ENCODE data around the gene GATA6.
A peak's percentile ranks its signal among the peaks of the same experiment; 100 is the strongest.

The GATA6 gene

GRCh38 chr18:22166069-22166950 is 3.1 kb upstream of the GATA6 start:
- Histone ChIP-seq H3K4me1 (ENCODE audit: control insufficient read depth, insufficient read depth, low read length) (peaks cover 26% of the 10 kb centered on the region), H3K9ac (ENCODE audit: low read length in 2 of 2) (no peak overlapping the region), H3K36me3 (ENCODE audit: control insufficient read depth in 2 of 2, insufficient read depth in 2 of 2, low read length in 2 of 2) (no peaks in the 10 kb centered on the region), H3K9me3 (ENCODE audit: control insufficient read depth in 2 of 2, low read length in 2 of 2) (no peaks in the 10 kb centered on the region), H3K4me3 (ENCODE audit: low read length in 2 of 2) (no peak overlapping the region), H3K27me3 (ENCODE audit: control insufficient read depth in 1 of 2, insufficient read depth in 2 of 2, low read length in 2 of 2) (peaks cover 56 to 81% of the 10 kb centered on the region in 2 donors), H3K27ac (ENCODE audit: low read length) (no peak overlapping the region)

- no peak overlapping the region for H3K9ac ChIP-seq (ENCODE audit: low read length in 2 of 2)
- H3K4me3 ChIP-seq (ENCODE audit: low read length in 2 of 2) = no peak overlapping the region
- peaks cover 54 to 83% of the 10 kb centered on the region in 2 donors for H3K27me3 ChIP-seq (ENCODE audit: control insufficient read depth in 1 of 2, insufficient read depth in 2 of 2, low read length in 2 of 2)
- H3K4me1 ChIP-seq (ENCODE audit: control insufficient read depth, insufficient read depth, low read length) = peaks cover 31% of the 10 kb centered on the region
- H3K36me3 ChIP-seq (ENCODE audit: control insufficient read depth in 2 of 2, insufficient read depth in 2 of 2, low read length in 2 of 2) = no peaks in the 10 kb centered on the region
- no peak overlapping the region for H3K27ac ChIP-seq (ENCODE audit: low read length)
- no peaks in the 10 kb centered on the region for H3K9me3 ChIP-seq (ENCODE audit: control insufficient read depth in 2 of 2, low read length in 2 of 2)
Measured at GRCh38 chr18:22167091-22167470, 2.3 kb upstream of the GATA6 start.

- Histone ChIP-seq H3K27ac (ENCODE audit: low read length) (no peak overlapping the region), H3K9me3 (ENCODE audit: control insufficient read depth in 2 of 2, low read length in 2 of 2) (no peaks in the 10 kb centered on the region), H3K4me1 (ENCODE audit: control insufficient read depth, insufficient read depth, low read length) (peaks cover 32% of the 10 kb centered on the region), H3K27me3 (ENCODE audit: control insufficient read depth in 1 of 2, insufficient read depth in 2 of 2, low read length in 2 of 2) (peaks cover 56 to 87% of the 10 kb centered on the region in 2 donors), H3K9ac (ENCODE audit: low read length in 2 of 2) (no peak overlapping the region), H3K36me3 (ENCODE audit: control insufficient read depth in 2 of 2, insufficient read depth in 2 of 2, low read length in 2 of 2) (no peaks in the 10 kb centered on the region), H3K4me3 (ENCODE audit: low read length in 2 of 2) (peak overlapping the region in 1 of 2 donors; percentile 15)
Measured at GRCh38 chr18:22167471-22168241, 1.7 kb upstream of the GATA6 start.

- H3K27ac ChIP-seq (ENCODE audit: low read length) = no peak overlapping the region
- H3K4me3 ChIP-seq (ENCODE audit: low read length in 2 of 2) = peak overlapping the region; percentile 84 to 91
Measured at GRCh38 chr18:22168360-22168921, 948 bp upstream of the GATA6 start.

GRCh38 chr18:22169889-22170420 is 566 bp downstream of the GATA6 start:
- Histone ChIP-seq H3K27ac (ENCODE audit: low read length) (peak overlapping the region; percentile 70), H3K9me3 (ENCODE audit: control insufficient read depth in 2 of 2, low read length in 2 of 2) (no peaks in the 10 kb centered on the region), H3K4me1 (ENCODE audit: control insufficient read depth, insufficient read depth, low read length) (peaks cover 32% of the 10 kb centered on the region), H3K9ac (ENCODE audit: low read length in 2 of 2) (peak overlapping the region; percentile 57 to 62), H3K27me3 (ENCODE audit: control insufficient read depth in 1 of 2, insufficient read depth in 2 of 2, low read length in 2 of 2) (peaks cover 42 to 75% of the 10 kb centered on the region in 2 donors), H3K36me3 (ENCODE audit: control insufficient read depth in 2 of 2, insufficient read depth in 2 of 2, low read length in 2 of 2) (no peaks in the 10 kb centered on the region), H3K4me3 (ENCODE audit: low read length in 2 of 2) (peak overlapping the region; percentile 84 to 91)

More at GRCh38 chr18:22168360-22168921, 948 bp upstream of the GATA6 start:
- Histone ChIP-seq H3K4me1 (ENCODE audit: control insufficient read depth, insufficient read depth, low read length) (peaks cover 32% of the 10 kb centered on the region), H3K9me3 (ENCODE audit: control insufficient read depth in 2 of 2, low read length in 2 of 2) (no peaks in the 10 kb centered on the region), H3K27me3 (ENCODE audit: control insufficient read depth in 1 of 2, insufficient read depth in 2 of 2, low read length in 2 of 2) (peaks cover 53 to 82% of the 10 kb centered on the region in 2 donors), H3K36me3 (ENCODE audit: control insufficient read depth in 2 of 2, insufficient read depth in 2 of 2, low read length in 2 of 2) (no peaks in the 10 kb centered on the region), H3K9ac (ENCODE audit: low read length in 2 of 2) (no peak overlapping the region)

GRCh38 chr18:22170421-22171257 is 1.2 kb downstream of the GATA6 start:
- Histone ChIP-seq H3K36me3 (ENCODE audit: control insufficient read depth in 2 of 2, insufficient read depth in 2 of 2, low read length in 2 of 2) (no peaks in the 10 kb centered on the region), H3K9me3 (ENCODE audit: control insufficient read depth in 2 of 2, low read length in 2 of 2) (no peaks in the 10 kb centered on the region), H3K9ac (ENCODE audit: low read length in 2 of 2) (peak overlapping the region; percentile 57 to 62), H3K4me3 (ENCODE audit: low read length in 2 of 2) (peak overlapping the region; percentile 84 to 91), H3K27ac (ENCODE audit: low read length) (peak overlapping the region; percentile 70), H3K27me3 (ENCODE audit: control insufficient read depth in 1 of 2, insufficient read depth in 2 of 2, low read length in 2 of 2) (peaks cover 42 to 73% of the 10 kb centered on the region in 2 donors), H3K4me1 (ENCODE audit: control insufficient read depth, insufficient read depth, low read length) (peaks cover 30% of the 10 kb centered on the region)

- peak overlapping the region; percentile 84 to 91 for H3K4me3 ChIP-seq (ENCODE audit: low read length in 2 of 2)
- H3K27me3 ChIP-seq (ENCODE audit: control insufficient read depth in 1 of 2, insufficient read depth in 2 of 2, low read length in 2 of 2) = peaks cover 37 to 68% of the 10 kb centered on the region in 2 donors
- no peak overlapping the region for H3K9ac ChIP-seq (ENCODE audit: low read length in 2 of 2)
- peaks cover 30% of the 10 kb centered on the region for H3K4me1 ChIP-seq (ENCODE audit: control insufficient read depth, insufficient read depth, low read length)
- H3K9me3 ChIP-seq (ENCODE audit: control insufficient read depth in 2 of 2, low read length in 2 of 2) = no peaks in the 10 kb centered on the region
- peak overlapping the region; percentile 70 for H3K27ac ChIP-seq (ENCODE audit: low read length)
- H3K36me3 ChIP-seq (ENCODE audit: control insufficient read depth in 2 of 2, insufficient read depth in 2 of 2, low read length in 2 of 2) = no peaks in the 10 kb centered on the region
Measured at GRCh38 chr18:22171258-22172119, 2.1 kb downstream of the GATA6 start.

- peaks cover 32 to 68% of the 10 kb centered on the region in 2 donors for H3K27me3 ChIP-seq (ENCODE audit: control insufficient read depth in 1 of 2, insufficient read depth in 2 of 2, low read length in 2 of 2)
- no peaks in the 10 kb centered on the region for H3K9me3 ChIP-seq (ENCODE audit: control insufficient read depth in 2 of 2, low read length in 2 of 2)
- no peak overlapping the region for H3K9ac ChIP-seq (ENCODE audit: low read length in 2 of 2)
- no peaks in the 10 kb centered on the region for H3K36me3 ChIP-seq (ENCODE audit: control insufficient read depth in 2 of 2, insufficient read depth in 2 of 2, low read length in 2 of 2)
- H3K4me1 ChIP-seq (ENCODE audit: control insufficient read depth, insufficient read depth, low read length) = peaks cover 30% of the 10 kb centered on the region
- H3K4me3 ChIP-seq (ENCODE audit: low read length in 2 of 2) = peak overlapping the region in 1 of 2 donors; percentile 84
- no peak overlapping the region for H3K27ac ChIP-seq (ENCODE audit: low read length)
Measured at GRCh38 chr18:22172120-22172582, 2.8 kb downstream of the GATA6 start.

GRCh38 chr18:22172594-22173049 is 3.2 kb downstream of the GATA6 start:
- Histone ChIP-seq H3K4me3 (ENCODE audit: low read length in 2 of 2) (peak overlapping the region in 1 of 2 donors; percentile 84), H3K36me3 (ENCODE audit: control insufficient read depth in 2 of 2, insufficient read depth in 2 of 2, low read length in 2 of 2) (no peaks in the 10 kb centered on the region), H3K27me3 (ENCODE audit: control insufficient read depth in 1 of 2, insufficient read depth in 2 of 2, low read length in 2 of 2) (peaks cover 28 to 67% of the 10 kb centered on the region in 2 donors), H3K27ac (ENCODE audit: low read length) (no peak overlapping the region), H3K9me3 (ENCODE audit: control insufficient read depth in 2 of 2, low read length in 2 of 2) (no peaks in the 10 kb centered on the region), H3K9ac (ENCODE audit: low read length in 2 of 2) (peak overlapping the region in 1 of 2 donors; percentile 21), H3K4me1 (ENCODE audit: control insufficient read depth, insufficient read depth, low read length) (peaks cover 30% of the 10 kb centered on the region)
